Measurements from ENCODE around the gene PTPRE.

The PTPRE gene

GRCh38 chr10:128046953-128047290, 140.0 kb downstream of the PTPRE start:
- H3K9me3 ChIP-seq (ENCODE audit: low read length): no peaks in the 10 kb centered on the region
- H3K36me3 ChIP-seq (ENCODE audit: insufficient read depth, low read length): no peaks in the 10 kb centered on the region
- no peak overlapping the region for H3K4me3 ChIP-seq (ENCODE audit: low read length)
- H3K4me1 ChIP-seq (ENCODE audit: insufficient read depth, low read length): no peaks in the 10 kb centered on the region
- peaks cover 5% of the 10 kb centered on the region for H3K27me3 ChIP-seq (ENCODE audit: insufficient read depth, low read length)
- no peak overlapping the region for H2AFZ ChIP-seq (ENCODE audit: low read depth, low read length)

GRCh38 chr10:128047351-128047750, 140.4 kb downstream of the PTPRE start:
- Histone ChIP-seq H2AFZ (ENCODE audit: low read depth, low read length) (no peak overlapping the region), H3K4me3 (ENCODE audit: low read length) (no peak overlapping the region), H3K9me3 (ENCODE audit: low read length) (no peaks in the 10 kb centered on the region), H3K27me3 (ENCODE audit: insufficient read depth, low read length) (peaks cover 2% of the 10 kb centered on the region), H3K4me1 (ENCODE audit: insufficient read depth, low read length) (no peaks in the 10 kb centered on the region), H3K36me3 (ENCODE audit: insufficient read depth, low read length) (no peaks in the 10 kb centered on the region)

GRCh38 chr10:128047991-128048818, 141.3 kb downstream of the PTPRE start:
- Histone ChIP-seq H3K36me3 (ENCODE audit: insufficient read depth, low read length) (no peaks in the 10 kb centered on the region), H3K27me3 (ENCODE audit: insufficient read depth, low read length) (peaks cover 2% of the 10 kb centered on the region), H2AFZ (ENCODE audit: low read depth, low read length) (no peak overlapping the region), H3K4me1 (ENCODE audit: insufficient read depth, low read length) (no peaks in the 10 kb centered on the region), H3K4me3 (ENCODE audit: low read length) (no peak overlapping the region), H3K9me3 (ENCODE audit: low read length) (no peaks in the 10 kb centered on the region)

- Histone ChIP-seq H3K4me3 (ENCODE audit: low read length) (no peak overlapping the region), H3K9me3 (ENCODE audit: low read length) (no peaks in the 10 kb centered on the region), H3K27me3 (ENCODE audit: insufficient read depth, low read length) (peaks cover 2% of the 10 kb centered on the region), H3K4me1 (ENCODE audit: insufficient read depth, low read length) (no peaks in the 10 kb centered on the region), H3K36me3 (ENCODE audit: insufficient read depth, low read length) (no peaks in the 10 kb centered on the region), H2AFZ (ENCODE audit: low read depth, low read length) (no peak overlapping the region)
Observed at GRCh38 chr10:128048819-128049210, 141.9 kb downstream of the PTPRE start.

GRCh38 chr10:128049226-128050120, 142.6 kb downstream of the PTPRE start:
- H3K4me1 ChIP-seq (ENCODE audit: insufficient read depth, low read length): no peaks in the 10 kb centered on the region
- H3K27me3 ChIP-seq (ENCODE audit: insufficient read depth, low read length): peaks cover 2% of the 10 kb centered on the region
- H3K4me3 ChIP-seq (ENCODE audit: low read length): no peak overlapping the region
- no peaks in the 10 kb centered on the region for H3K9me3 ChIP-seq (ENCODE audit: low read length)
- H2AFZ ChIP-seq (ENCODE audit: low read depth, low read length): no peak overlapping the region
- no peaks in the 10 kb centered on the region for H3K36me3 ChIP-seq (ENCODE audit: insufficient read depth, low read length)

GRCh38 chr10:128050121-128050516, 143.2 kb downstream of the PTPRE start:
- no peaks in the 10 kb centered on the region for H3K9me3 ChIP-seq (ENCODE audit: low read length)
- no peak overlapping the region for H3K4me3 ChIP-seq (ENCODE audit: low read length)
- H3K27me3 ChIP-seq (ENCODE audit: insufficient read depth, low read length): peaks cover 2% of the 10 kb centered on the region
- H3K4me1 ChIP-seq (ENCODE audit: insufficient read depth, low read length): no peaks in the 10 kb centered on the region
- H3K36me3 ChIP-seq (ENCODE audit: insufficient read depth, low read length): no peaks in the 10 kb centered on the region
- no peak overlapping the region for H2AFZ ChIP-seq (ENCODE audit: low read depth, low read length)

GRCh38 chr10:128050936-128051335, 144.0 kb downstream of the PTPRE start:
- Histone ChIP-seq H3K36me3 (ENCODE audit: insufficient read depth, low read length) (no peaks in the 10 kb centered on the region), H3K27me3 (ENCODE audit: insufficient read depth, low read length) (peaks cover 2% of the 10 kb centered on the region), H3K9me3 (ENCODE audit: low read length) (no peaks in the 10 kb centered on the region), H3K4me3 (ENCODE audit: low read length) (no peak overlapping the region), H3K4me1 (ENCODE audit: insufficient read depth, low read length) (no peaks in the 10 kb centered on the region), H2AFZ (ENCODE audit: low read depth, low read length) (no peak overlapping the region)

GRCh38 chr10:128051548-128051947, 144.6 kb downstream of the PTPRE start:
- Histone ChIP-seq H2AFZ (ENCODE audit: low read depth, low read length) (no peak overlapping the region), H3K9me3 (ENCODE audit: low read length) (no peaks in the 10 kb centered on the region), H3K36me3 (ENCODE audit: insufficient read depth, low read length) (no peaks in the 10 kb centered on the region), H3K4me3 (ENCODE audit: low read length) (no peak overlapping the region), H3K4me1 (ENCODE audit: insufficient read depth, low read length) (no peaks in the 10 kb centered on the region), H3K27me3 (ENCODE audit: insufficient read depth, low read length) (peaks cover 2% of the 10 kb centered on the region)

- H3K27me3 ChIP-seq (ENCODE audit: insufficient read depth, low read length): peaks cover under 1% of the 10 kb centered on the region
- H3K4me1 ChIP-seq (ENCODE audit: insufficient read depth, low read length): no peaks in the 10 kb centered on the region
- H2AFZ ChIP-seq (ENCODE audit: low read depth, low read length): no peak overlapping the region
- no peaks in the 10 kb centered on the region for H3K36me3 ChIP-seq (ENCODE audit: insufficient read depth, low read length)
- no peak overlapping the region for H3K4me3 ChIP-seq (ENCODE audit: low read length)
- no peaks in the 10 kb centered on the region for H3K9me3 ChIP-seq (ENCODE audit: low read length)
Observed at GRCh38 chr10:128052696-128053095, 145.8 kb downstream of the PTPRE start.

GRCh38 chr10:128053356-128053755, 146.5 kb downstream of the PTPRE start:
- Histone ChIP-seq H3K27me3 (ENCODE audit: insufficient read depth, low read length) (no peaks in the 10 kb centered on the region), H3K4me1 (ENCODE audit: insufficient read depth, low read length) (no peaks in the 10 kb centered on the region), H2AFZ (ENCODE audit: low read depth, low read length) (no peak overlapping the region), H3K9me3 (ENCODE audit: low read length) (no peaks in the 10 kb centered on the region), H3K36me3 (ENCODE audit: insufficient read depth, low read length) (no peaks in the 10 kb centered on the region), H3K4me3 (ENCODE audit: low read length) (no peak overlapping the region)

- no peaks in the 10 kb centered on the region for H3K9me3 ChIP-seq (ENCODE audit: low read length)
- no peak overlapping the region for H2AFZ ChIP-seq (ENCODE audit: low read depth, low read length)
- H3K4me1 ChIP-seq (ENCODE audit: insufficient read depth, low read length): no peaks in the 10 kb centered on the region
- no peaks in the 10 kb centered on the region for H3K27me3 ChIP-seq (ENCODE audit: insufficient read depth, low read length)
- no peaks in the 10 kb centered on the region for H3K36me3 ChIP-seq (ENCODE audit: insufficient read depth, low read length)
- no peak overlapping the region for H3K4me3 ChIP-seq (ENCODE audit: low read length)
Observed at GRCh38 chr10:128054163-128054970, 147.5 kb downstream of the PTPRE start.

GRCh38 chr10:128055061-128055868, 148.4 kb downstream of the PTPRE start:
- Histone ChIP-seq H3K4me1 (ENCODE audit: insufficient read depth, low read length) (no peaks in the 10 kb centered on the region), H3K9me3 (ENCODE audit: low read length) (no peaks in the 10 kb centered on the region), H3K27me3 (ENCODE audit: insufficient read depth, low read length) (no peaks in the 10 kb centered on the region), H3K4me3 (ENCODE audit: low read length) (no peak overlapping the region), H3K36me3 (ENCODE audit: insufficient read depth, low read length) (no peaks in the 10 kb centered on the region), H2AFZ (ENCODE audit: low read depth, low read length) (no peak overlapping the region)

Data from neuron (in vitro differentiated cells).